HG02798 (cell line): Measurements from ENCODE around the gene PSAT1.

ENCODE experiments used
- ATAC-seq: cut with Tn5 transposase; IDR thresholded peaks from one replicate; pipeline ENCODE4 v1.9.1; 2021; ENCODE audit warnings: mild to moderate bottlenecking; ENCODE audit not compliant: unreplicated experiment, poor library complexity

Gene PSAT1

DNA sequence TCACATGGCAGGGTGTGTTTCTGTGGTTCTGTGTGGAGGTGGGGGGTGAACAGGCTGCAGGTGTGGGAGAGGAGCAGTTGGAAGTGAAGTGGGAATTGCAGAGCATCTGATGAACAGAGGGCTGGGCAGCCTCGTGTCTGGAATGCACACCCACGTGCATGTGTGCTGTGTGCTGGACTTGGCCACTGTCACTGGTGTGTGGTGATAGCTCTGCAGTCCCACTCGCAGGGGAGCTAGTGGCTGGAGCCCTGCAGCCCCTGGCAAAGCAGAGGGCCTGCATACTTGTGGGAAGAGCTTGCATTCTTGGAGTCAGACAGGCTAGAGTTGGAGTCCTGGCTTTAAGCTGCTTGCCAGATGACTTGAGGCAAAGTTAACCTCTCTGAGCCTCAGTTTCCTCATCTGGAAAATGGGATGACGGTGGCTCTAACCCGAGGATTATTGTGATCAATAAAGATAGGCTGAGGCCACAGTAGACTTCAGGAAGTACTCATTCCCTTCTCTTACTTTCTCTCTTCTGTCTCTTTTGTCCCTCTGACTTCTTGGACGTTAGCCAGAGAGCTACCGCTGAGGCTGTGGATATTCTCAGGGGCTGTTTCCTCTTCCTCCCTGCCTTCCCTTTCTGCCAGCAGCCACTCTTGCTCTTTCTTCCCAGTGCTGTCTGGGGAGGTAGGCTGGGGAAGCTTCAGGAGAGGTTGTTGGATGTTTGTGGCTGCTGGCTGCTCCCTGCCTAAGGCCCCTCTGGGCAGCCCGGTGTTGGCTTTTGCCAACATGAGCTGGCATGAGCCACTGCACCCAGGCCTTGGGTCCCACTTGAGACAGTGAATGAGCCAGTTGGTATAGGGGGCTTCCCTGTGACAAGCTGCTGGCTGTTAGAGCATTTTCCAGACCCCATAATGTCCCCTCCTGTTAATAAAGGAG is 18.3 kb downstream of the PSAT1 start:
- ATAC-seq, result no peak

DNA sequence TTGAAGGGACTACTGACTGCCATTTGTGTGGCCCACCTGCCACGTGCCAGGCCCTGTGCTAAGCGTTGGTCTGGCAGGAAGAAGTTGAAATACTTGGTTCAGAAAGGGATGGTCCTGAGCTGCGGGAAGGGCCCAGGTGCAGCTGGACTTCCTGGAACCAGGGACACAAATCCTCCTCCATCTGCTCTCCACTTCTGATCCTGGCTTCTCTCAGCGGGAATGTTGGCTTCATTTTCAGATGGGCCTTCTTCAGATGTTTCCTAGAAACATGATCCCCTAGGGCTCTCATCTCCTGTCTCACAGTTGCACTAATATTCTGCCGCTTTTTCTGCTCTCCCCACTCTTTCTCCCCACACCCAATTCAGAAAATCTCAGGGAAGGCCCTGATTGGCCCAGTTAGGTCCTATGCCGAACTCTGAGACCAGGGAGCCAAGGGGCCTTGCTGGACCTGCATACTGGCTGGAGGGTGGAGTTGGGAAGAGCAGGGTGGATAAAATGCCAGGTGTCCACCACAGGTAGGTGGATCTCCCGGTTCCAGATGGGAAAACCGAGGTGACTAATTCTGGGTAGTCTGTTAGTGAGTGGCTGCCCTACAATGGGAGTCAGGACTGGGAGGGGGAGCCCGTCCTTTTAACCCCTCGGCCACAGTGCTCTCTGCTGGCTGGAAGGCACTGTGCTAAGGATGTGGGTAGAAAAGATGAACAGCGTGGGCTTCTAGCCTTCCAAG is 19.4 kb downstream of the PSAT1 start:
- no peak for ATAC-seq

DNA sequence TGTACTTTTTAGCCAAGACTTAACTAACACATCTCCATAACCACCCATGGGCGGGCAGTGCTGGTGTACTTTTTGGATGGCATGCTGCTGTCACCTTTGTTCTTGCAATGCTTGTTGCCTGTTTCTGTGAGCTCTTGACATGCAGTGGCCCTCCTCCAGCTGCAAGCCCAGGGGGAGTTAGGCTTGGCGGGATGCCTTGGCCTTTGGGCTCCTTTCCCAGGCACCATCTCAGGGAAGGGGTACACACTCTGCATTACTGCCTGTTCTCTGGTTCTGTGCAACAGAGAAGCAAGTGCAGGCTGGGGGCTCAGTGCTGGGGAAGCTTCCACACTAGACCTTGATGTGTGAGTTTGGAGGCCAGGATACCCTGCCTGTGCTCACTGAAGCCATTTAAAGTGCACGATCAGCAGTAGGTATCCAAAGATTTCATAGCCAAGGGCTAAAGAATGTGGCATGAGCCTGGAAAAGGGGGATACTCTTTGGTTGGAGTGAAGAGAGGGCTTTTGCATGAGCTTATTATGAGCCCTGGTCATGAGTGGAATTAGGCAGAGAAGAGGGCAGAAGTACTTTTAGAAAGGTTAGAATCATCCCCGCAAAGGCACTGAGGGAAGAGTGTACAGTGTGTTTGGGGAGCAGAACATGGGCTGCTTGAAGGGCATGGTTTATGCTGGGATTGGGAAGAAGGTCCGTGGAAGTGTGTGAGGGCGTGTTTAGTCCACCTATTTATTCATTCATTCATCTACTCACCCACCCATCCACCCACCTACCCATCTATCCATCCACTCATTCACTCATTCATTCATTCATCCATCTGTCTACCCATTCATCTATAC is 22.5 kb downstream of the PSAT1 start:
- no peak for ATAC-seq

DNA sequence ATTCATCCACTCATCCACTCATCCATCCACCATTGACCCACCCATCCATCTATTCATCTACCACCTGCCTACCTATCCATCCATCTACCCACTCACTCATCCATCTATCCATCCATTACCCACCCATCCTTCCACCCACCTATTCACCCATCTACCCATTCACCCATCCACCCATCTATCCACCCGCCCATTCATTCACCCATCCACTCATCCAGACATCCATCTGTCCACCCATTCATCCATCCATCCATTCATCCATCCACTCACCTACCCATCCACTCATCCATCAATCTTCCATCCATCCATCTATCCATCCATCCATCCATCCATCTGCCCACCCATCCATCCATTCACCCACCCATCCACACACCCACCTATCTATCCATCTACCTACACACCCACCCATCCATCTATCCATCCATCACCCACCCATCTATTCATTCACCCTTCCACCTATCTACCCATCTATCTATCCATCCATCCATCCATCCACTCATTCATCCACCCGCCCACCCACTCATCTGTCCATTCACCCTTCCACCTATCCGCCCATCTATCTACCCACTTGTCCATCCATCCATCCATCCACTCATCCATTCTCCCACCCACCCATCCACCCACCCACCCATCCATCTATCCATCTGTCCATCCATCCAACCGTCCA is 23.2 kb downstream of the PSAT1 start:
- ATAC-seq, result no peak

DNA sequence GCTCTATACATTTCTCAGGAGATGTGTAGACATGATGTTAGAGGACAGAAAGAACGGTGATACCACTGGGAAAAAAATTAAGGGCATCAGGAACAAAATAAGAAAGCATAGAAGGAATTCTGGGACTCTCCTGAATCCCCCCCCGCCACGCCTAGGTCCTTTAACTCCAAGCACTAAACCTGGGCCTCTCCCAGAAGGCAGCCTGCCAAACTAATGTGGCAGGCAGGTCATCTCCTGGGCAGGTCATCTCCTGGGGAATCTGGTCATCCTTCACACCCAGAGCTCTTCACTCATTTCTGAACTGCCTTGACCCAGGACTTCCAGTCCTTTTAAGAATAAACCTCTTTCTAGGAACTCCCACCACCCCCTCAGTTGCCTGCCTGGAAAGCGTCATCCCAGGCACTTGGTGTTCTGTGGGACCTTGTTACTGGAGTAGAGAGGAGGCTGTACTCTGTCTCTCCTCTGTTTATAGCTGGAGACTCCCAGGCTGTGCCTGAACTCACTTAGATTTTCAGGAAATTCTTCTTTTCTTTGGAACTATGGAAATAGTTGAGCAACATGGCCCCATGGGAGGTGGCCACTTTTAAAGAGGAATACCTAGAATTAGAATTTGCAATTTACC is 24.1 kb downstream of the PSAT1 start:
- no peak for ATAC-seq

DNA sequence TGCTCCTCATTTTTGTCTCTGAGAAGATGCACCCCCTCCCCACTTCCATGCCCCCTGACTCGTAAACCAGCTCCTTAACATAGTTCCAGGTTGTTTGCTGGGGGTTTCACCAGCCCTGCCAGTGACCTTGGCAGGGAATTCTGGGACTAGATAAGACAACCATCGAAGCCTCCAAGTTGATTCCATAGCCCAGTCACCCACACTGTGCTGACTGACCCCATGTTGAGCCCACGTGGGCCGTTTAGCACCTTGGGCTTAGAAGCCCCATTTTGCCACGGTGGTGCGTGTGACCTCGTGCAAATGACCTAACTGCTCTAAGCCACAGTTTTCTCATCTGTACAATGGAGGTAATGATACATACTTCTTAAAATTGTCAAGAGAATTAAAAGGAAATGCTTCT is 24.6 kb downstream of the PSAT1 start:
- ATAC-seq, result no peak

DNA sequence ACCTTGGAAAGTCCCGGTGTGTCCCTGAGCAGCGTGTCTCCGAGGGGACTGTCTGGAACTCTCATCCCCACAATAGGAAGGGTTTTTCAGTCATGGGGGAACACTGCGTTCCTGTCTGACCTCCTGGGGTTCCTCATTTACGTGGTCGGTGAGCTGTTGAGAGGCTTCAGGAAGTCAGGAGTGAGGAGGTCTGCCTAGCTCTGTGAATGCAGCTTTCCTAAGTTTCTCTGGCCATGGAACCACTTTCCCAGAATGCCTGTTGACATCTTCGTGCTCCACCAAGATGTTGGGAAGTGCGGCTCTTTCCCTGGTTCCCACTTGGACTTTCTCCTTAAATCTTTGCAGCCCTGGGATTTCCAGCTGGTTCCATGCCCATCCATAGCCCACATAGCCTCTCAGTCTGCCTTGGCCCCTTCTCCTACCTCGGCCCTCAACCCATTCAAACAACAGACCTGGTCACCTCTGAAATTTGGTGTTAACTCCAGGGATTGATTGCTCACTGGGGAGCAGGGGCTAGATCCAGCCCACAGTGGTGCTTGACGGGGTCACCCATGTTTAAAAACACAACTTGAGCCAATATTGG is 27.2 kb downstream of the PSAT1 start:
- ATAC-seq, result no peak

DNA sequence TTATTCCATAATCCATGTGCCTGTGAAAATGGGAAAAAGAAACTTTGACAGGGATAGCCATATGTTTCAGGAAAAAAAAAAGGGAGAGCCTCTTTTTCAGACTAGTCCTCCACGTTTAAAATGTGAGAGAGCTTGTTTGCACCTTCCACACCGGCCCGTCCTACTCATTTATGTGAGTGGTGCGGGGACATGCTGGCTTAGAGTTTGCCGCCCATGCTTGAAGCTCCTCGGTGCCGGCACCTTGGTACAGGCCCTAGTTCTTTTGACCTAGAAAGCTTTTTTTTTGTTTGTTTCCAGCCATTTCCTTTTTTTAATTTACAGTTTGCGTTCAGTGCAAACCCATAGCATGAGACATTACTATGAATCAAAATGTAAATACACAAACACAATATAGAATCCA is 27.8 kb downstream of the PSAT1 start:
- no peak for ATAC-seq

DNA sequence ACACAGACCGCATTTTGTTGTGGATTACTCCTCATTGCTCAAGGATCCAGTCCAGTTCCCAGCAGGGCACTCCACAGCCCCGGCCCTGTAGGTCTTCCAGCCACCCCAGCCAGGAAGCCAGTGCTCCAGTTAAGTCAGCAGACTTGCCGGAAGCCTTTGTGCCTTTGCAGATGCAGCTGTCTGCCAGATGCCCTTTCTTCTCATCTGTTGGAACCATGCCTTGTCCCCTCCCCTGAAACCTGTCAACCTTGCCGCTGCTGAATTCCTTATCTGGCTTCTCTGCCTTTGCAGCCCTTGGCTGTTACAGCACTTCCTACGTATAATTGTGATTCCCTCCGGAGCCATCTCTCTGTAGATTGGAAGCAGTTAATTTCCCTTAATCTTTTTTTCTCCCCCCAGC is 28.4 kb downstream of the PSAT1 start:
- ATAC-seq, result no peak

DNA sequence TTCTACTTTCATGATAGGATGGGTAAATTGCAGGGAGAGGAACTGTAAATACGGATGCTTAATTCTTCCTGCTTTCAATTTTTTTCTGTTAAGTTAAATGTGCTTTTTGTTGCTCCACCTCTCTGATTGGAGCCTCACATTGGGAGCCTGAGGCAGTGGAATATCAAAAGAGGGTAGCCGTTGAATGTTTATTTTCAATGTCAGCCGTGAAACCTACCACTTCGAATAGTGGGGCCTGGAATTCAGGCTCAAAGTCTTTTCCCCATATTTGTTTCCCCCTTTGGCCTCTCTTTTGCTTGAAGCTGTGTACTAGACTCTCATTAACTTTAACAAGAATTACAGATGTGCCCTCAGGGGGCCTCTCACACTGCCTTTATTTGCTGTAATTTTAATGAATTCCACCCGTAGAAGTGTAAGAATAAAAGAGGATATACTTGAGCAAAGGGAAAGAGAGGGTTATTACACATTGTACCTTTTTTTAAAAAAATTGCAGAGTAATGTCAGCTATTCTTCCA is 29.0 kb downstream of the PSAT1 start:
- ATAC-seq, result no peak

DNA sequence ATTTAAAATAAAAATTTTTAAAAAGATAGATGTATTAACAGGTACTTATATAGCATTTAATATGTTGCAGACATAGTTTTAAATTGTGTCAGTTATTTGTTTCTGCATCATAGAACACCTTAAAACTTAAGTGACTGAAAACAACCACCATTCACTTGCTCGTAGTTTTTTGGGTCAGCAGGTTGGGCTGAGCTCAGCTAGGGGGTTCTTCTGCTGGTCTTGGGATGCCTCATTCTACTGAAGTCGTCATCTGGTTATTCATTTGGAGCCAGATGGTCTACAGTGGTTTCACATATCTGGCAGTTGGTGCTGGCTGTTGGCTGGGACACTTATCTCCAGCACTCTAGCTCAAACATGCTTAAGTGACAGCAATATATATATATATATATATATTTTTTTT is 29.6 kb downstream of the PSAT1 start:
- no peak for ATAC-seq

DNA sequence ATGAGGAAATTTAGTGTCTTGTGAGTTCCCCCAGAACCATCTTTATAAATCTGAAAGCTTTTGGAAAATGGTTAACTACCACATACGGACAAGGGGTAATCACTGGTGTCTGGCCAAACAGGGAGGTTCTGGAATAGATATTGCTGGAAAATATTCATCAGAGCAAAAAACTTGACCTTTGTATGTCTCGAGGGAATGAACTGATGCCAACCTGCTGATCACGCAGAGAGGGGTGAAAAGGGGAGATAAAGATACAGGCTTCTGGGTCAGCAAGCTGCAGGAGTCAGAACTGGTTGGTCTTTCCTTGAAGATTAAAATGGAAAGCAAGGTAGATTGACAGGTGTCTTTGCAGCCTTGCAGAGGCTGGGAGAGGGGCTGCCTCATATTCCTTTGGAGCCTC is 35.5 kb downstream of the PSAT1 start:
- no peak for ATAC-seq

DNA sequence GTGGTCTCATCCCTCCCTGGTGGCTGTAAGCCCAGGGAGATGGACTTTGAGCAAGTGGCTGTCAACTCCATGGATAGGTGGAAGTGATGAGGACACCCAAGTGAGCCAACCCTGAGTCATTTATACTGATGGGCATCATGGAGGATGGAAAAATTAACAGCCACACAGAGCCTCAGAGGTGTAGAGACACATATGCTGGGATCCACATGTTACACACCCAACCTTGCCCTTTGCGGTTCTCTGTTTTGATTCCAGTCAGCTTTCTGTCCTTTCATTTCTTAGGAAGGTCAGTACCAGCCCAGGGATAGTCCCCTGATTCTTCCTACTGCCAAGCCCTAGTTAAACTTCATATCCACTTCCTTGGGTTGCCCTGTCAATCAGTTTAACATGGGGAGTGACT is 51.9 kb downstream of the PSAT1 start:
- ATAC-seq, result no peak

DNA sequence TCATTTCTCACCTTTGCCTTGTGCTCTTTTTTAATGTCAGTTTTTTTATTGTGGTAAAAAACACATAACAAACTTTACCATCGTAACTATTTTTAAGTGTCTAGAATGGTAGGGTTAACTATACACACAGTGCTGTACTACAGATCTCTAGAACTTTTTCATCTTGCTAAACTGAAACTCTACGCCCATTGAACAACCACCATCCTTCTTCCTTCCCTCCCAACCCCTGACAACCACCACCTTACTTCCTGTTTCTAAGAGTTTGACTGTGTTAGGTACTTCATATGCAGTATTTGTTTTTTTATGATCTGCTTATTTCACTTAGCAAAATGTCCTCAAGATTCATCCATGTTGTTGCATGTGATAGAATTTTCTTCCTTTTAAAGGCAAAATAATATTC is 54.9 kb downstream of the PSAT1 start:
- ATAC-seq, result no peak

DNA sequence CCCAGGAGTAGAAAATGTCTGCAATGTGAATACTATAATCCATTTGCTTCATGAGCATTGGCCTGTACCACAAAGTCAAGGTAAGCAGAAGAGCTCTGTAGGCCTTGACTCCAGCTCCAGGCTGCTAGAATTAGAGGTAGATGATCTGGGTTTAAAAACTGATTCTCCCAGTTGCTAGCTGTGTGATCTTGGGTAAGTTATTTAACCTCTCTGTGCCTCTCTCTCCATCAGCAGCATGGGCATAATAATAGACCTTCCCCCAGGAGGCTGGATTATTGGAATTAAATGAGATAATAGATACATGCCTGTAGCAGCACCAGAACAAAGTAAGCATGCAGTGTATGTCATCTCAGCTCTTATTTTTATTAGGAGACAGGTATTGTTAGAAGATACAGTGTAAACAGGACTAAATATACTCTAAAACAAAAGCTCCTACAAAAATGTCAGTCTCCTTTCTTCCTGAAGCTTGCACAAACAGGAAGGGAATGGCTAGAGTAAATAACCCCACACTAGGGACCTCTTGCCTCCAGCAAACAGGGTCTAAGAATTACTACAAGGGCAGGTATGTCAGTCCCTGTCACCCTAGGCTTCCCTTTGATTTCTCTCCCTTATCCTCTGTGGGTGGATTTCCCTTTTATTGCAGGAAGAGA is 57.5 kb downstream of the PSAT1 start:
- no peak for ATAC-seq

DNA sequence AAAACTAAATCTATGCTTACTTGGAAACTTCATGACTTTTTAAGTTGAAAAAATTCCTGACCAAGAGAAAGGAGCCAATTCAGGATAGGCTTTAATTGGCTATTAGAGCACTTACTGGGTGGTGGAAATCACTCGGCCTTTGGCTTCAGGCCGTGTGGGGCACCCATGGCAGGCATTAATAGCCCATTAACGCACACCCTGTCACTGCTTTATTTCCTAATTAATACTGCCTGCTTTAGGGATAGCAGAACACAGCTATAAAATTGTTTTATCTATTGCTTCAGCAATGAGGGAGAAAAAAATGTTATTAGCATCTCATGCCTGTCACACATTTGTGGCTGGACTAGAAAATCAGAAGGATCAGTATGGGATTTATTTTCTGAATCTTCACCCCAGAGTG is 58.1 kb downstream of the PSAT1 start:
- ATAC-seq, result no peak

DNA sequence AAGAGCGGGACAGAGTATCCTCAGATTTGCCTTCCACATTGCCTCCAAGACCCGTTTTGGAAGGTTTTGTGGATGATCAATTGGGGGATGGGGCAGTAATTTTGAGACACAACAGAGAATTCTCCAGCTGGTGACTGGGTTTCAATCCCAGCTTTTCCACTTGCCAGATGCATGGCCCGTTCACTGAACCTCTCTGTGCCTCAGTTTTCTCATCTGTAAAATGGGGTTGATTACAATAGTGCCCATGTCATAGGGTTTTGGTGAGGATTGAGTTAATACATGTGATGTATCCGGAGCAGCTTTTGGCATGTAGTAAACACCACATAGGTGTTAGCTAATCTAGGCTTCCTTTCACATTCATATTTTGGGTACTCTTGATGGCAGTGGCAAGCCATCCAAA is 59.7 kb downstream of the PSAT1 start:
- ATAC-seq, result no peak

DNA sequence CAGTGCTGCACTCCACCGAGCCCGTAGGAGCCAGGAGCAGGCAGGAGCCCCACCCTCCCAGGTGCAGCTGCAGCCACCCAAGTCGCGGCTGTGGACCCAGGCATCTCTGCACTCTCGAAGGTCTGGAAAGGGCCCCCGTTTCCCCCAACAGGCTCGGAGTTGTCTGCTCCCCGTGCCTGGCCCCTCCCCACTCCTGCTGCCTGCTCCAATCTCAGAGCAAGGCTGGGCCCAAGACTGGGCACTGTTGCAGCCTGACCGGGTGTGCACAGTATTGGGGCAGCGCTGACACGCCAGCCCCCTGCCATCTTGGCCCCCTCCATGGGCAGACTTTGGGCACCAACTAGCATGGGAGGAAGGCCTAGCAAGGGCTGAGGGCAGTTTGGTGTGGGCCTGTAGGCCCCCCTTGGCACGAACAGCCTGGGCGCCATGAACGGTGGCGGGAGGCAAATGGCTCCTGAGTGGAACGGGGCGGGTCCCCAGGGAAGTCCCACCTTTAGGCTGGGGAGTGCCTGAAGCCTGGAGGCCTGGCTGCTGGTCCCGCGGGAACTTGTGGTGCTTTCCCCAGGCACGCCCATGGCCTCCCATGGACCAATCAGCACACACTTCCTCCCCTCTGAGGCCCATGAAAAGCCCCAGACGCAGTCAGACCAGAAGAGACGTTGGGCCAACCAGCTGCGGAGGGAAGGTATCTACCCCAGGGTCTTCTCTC is 60.4 kb downstream of the PSAT1 start:
- peak; percentile 92 for ATAC-seq
